ENCODE data around the gene TEX54. TPM values are rescaled to one million over a fixed set of nuclear protein-coding genes. Genes with fewer than 3 reads are reported as not detected.

The TEX54 gene
- total RNA-seq, 3 donors from 2014 or later = 1.6 TPM; not detected in 2

DNA sequence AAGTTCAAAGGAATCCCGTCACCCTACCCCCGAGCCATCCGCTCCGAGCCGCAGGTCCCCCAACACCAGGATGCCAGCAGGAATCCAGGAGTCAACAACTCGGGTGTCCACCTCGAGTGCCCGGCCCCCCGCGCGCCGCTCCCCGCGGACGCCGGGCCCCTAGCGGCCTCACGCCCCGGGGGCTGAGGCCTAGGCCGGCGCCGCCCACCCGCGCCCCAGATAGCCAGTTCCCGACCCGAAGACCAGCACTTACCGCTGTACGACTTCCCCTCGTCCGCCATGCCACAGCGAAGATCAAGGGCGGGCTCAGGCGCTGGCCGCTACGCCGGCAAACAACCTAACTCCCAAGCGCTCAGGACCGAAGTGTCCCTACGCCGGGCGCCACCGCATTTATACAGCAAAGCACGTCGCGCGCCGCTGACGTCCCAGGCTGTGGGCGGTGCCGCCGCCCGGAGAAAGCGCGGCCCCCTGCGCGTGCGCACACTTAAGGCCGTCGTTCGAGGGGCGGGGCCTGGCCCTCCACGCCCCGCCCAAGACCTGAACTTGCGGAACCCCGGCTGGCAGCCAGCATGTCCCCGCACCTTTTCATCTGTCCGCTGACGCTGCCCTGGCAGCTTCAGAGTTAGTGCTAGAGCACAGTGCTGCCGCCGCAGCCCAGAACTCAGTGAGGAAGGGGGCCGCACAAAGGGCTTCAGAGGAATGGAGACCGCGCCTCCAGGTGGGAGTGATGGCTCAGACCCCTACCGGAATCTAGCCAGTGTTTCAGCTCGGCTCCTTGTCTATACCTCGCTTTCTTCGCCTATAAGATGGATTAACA lies 27.4 kb downstream of the TEX54 start, which contains the start of gene NXF1:
Gene NXF1 (minus strand): TSS at position 365 of the 817 bp plus-strand sequence. CDS start 84 bp downstream, at position 281.
- H3K27ac ChIP-seq = peak within 1 kb of the TSS; percentile 95
- intact Hi-C loops (cut with DNase I; ENCODE audit: low total_unique reads) = no loop called here
- H3K36me3 ChIP-seq = no peaks in the 10 kb centered on the region
- H3K9me3 ChIP-seq = no peaks in the 10 kb centered on the region
- peak; percentile 93 to 96 for DNase-seq (ENCODE audit: low spot score in 2 of 2)
- H3K4me1 ChIP-seq = no peaks in the 10 kb centered on the region
- H3K4me3 ChIP-seq = peak within 1 kb of the TSS; percentile 88 to 98 (median 92)
- no peaks in the 10 kb centered on the region for H3K27me3 ChIP-seq
- TF ChIP-seq POLR2A (IDR thresholded peaks at IDR 0.05) (peak; percentile 98), POLR2AphosphoS5 (IDR thresholded peaks at IDR 0.05) (peak; percentile 100)
- TF ChIP-seq, protein P1, sequence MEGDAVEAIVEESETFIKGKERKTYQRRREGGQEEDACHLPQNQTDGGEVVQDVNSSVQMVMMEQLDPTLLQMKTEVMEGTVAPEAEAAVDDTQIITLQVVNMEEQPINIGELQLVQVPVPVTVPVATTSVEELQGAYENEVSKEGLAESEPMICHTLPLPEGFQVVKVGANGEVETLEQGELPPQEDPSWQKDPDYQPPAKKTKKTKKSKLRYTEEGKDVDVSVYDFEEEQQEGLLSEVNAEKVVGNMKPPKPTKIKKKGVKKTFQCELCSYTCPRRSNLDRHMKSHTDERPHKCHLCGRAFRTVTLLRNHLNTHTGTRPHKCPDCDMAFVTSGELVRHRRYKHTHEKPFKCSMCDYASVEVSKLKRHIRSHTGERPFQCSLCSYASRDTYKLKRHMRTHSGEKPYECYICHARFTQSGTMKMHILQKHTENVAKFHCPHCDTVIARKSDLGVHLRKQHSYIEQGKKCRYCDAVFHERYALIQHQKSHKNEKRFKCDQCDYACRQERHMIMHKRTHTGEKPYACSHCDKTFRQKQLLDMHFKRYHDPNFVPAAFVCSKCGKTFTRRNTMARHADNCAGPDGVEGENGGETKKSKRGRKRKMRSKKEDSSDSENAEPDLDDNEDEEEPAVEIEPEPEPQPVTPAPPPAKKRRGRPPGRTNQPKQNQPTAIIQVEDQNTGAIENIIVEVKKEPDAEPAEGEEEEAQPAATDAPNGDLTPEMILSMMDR (IDR thresholded peaks at IDR 0.05) = peak; percentile 10 to 47 (median 10)

DNA sequence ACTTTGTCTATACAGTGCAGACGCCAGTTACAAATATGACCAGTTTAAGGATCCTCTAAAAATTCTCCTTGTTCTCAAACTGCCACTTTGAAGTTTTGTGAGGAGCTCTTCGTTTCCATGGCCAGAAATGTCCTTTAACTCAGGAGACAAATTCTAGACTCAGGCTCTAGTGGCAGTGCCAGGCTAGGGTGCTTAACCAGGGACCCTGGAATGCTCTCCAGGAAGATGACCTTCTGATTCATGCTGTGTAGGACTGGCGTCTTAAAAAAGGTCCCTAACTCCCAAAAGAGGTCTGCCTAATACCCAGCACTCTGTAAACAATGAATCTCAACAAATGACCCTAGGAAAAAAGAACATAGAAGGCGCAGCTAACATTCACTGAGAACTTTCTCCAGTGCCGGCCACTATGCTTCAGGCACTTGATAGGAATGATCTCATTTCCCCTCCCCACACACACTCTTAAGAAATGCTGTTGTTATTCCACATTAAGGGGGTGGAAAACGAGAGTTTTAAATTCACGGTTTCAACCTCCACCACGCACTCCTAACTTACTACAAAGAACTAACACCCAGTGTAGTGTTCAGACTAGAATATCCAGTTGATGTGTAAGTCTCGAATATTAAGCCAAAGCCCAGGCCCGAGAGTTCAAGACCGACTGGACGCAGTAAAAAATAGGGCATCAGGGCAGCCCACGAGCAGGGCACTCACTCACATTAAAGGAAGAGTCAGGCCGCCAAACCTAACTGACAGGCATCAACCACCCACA lies 28.1 kb downstream of the TEX54 start:
- no peak for TF ChIP-seq POLR2AphosphoS5 (IDR thresholded peaks at IDR 0.05)
- TF ChIP-seq, protein P1 (IDR thresholded peaks at IDR 0.05) = no peak
- TF ChIP-seq POLR2A (IDR thresholded peaks at IDR 0.05) = no peak
- H3K27me3 ChIP-seq = no peaks in the 10 kb centered on the region
- DNase-seq (ENCODE audit: low spot score in 2 of 2) = no peak
- peak overlapping the region; percentile 88 to 98 (median 92) for H3K4me3 ChIP-seq
- peak overlapping the region; percentile 95 for H3K27ac ChIP-seq
- H3K9me3 ChIP-seq = no peaks in the 10 kb centered on the region
- intact Hi-C loops (cut with DNase I; ENCODE audit: low total_unique reads) = no loop called here
- no peaks in the 10 kb centered on the region for H3K36me3 ChIP-seq
- no peaks in the 10 kb centered on the region for H3K4me1 ChIP-seq

DNA sequence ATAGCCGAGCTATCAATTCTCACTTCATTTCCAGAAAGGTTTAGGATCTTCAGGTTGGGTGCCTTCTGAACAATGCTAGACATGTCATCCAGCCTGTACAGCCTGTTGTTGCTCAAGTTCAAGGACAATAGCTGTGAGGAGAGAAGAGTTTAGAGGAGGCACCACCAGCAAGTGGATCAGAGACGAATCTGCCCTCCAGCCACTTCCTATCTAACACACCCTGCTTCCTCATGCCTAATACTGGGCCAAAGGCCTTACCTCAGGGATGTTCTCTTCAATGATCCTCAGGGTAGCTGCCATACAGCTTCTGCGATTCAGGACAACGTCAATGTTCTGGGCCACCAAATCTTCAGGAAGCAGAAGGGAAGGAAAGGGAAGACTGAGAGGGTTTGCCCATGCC lies 31.6 kb downstream of the TEX54 start:
- intact Hi-C loops (cut with DNase I; ENCODE audit: low total_unique reads) = no loop called here
- no peak for DNase-seq (ENCODE audit: low spot score in 2 of 2)
- Histone ChIP-seq H3K9me3 (no peaks in the 10 kb centered on the region), H3K4me3 (no peak overlapping the region), H3K36me3 (peaks cover 10% of the 10 kb centered on the region), H3K27me3 (no peaks in the 10 kb centered on the region), H3K4me1 (no peaks in the 10 kb centered on the region), H3K27ac (peak overlapping the region in 1 of 2 donors; percentile 1)
- TF ChIP-seq, protein P1 (IDR thresholded peaks at IDR 0.05) = no peak

DNA sequence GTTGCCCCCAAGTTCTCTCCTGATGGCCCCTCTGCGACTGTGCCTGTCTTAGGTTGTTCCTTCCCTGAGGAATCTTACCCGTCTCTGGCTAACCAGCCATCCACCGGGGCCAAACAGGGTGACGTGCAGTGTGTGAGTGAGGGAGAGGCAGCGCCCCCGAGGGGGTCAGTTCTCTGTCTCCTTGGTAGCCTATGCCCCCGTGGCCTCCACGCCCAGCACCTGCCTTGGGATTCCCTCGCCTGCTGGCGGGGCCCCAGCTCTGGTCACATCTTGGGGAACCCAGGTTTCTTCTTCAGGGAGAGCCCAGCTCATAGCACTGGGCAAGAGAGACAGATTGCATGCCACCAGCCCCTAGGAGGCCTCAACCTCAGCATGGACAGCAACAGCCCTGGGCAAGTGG lies 33.2 kb downstream of the TEX54 start:
- Histone ChIP-seq H3K27ac (no peak overlapping the region), H3K27me3 (no peaks in the 10 kb centered on the region), H3K4me1 (no peaks in the 10 kb centered on the region), H3K9me3 (no peaks in the 10 kb centered on the region), H3K4me3 (no peak overlapping the region), H3K36me3 (peaks cover 10% of the 10 kb centered on the region)
- TF ChIP-seq POLR2AphosphoS5 (IDR thresholded peaks at IDR 0.05) (no peak), POLR2A (IDR thresholded peaks at IDR 0.05) (no peak)
- TF ChIP-seq, protein P1 (IDR thresholded peaks at IDR 0.05) = no peak
- intact Hi-C loops (cut with DNase I; ENCODE audit: low total_unique reads) = no loop called here
- no peak for DNase-seq (ENCODE audit: low spot score in 2 of 2)

DNA sequence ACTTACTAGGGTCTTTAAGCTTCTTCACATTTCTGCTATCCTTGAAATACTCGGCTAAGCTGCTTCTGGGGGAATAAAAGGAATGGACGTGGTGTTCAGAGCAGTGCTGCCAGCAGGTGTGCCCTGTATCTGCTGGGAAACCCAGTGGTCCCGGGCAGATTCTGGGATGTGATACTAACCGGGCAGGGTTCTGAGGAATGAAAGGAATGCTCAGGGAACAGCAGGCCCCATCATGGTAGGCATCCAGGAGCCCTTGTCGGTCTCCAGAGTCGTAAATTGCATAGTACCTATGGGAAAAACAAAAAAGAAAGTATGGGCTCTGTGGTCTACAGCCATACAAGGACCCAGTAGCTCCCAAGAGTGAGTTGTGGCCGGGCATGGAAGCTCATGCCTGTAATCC lies 36.4 kb downstream of the TEX54 start:
- intact Hi-C loops (cut with DNase I; ENCODE audit: low total_unique reads) = no loop called here
- TF ChIP-seq POLR2A (IDR thresholded peaks at IDR 0.05) (no peak), POLR2AphosphoS5 (IDR thresholded peaks at IDR 0.05) (no peak)
- TF ChIP-seq, protein P1 (IDR thresholded peaks at IDR 0.05) = no peak
- H3K27me3 ChIP-seq = no peaks in the 10 kb centered on the region
- no peak overlapping the region for H3K27ac ChIP-seq
- no peak overlapping the region for H3K4me3 ChIP-seq
- H3K4me1 ChIP-seq = no peaks in the 10 kb centered on the region
- peaks cover 10% of the 10 kb centered on the region for H3K36me3 ChIP-seq
- no peaks in the 10 kb centered on the region for H3K9me3 ChIP-seq
- DNase-seq (ENCODE audit: low spot score in 2 of 2) = no peak

All from breast epithelium (tissue), 4 donors.